ENCODE data around the gene STK39.

STK39 gene

GRCh38 chr2:168120730-168121129 is 126.7 kb downstream of the STK39 start:
- Histone ChIP-seq H3K4me3 (ENCODE audit: low read depth, low read length) (no peak overlapping the region), H3K36me3 (peaks cover 9% of the 10 kb centered on the region), H3K27ac (no peak overlapping the region), H3K27me3 (ENCODE audit: insufficient read depth, low read depth, severe bottlenecking) (no peaks in the 10 kb centered on the region), H3K9me3 (ENCODE audit: severe bottlenecking) (no peaks in the 10 kb centered on the region)
- TF ChIP-seq CTCF (IDR thresholded peaks at IDR 0.05; ENCODE audit: low read depth, low read length): no peak
- DNase-seq: no peak

DNA sequence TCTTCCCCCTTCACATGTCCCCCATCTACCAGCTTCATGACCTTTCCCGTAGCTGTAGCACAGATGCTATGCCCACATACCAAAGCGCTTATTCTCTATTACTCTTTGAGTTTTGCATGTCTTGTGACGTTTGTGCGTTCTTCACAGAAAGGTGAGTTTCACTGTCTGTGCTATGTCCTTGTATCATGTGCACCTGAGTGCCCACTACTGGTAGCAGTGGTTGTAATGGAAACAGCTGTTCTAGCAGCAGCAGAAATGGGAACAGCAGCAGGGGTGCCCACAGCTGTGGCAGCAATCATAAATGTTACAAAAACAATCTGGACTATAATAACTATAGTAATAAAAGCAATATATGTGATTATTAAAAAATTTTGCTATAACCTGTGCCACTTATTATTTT is 127.1 kb downstream of the STK39 start:
- no peaks in the 10 kb centered on the region for H3K9me3 ChIP-seq (ENCODE audit: severe bottlenecking)
- DNase-seq: no peak
- peaks cover 9% of the 10 kb centered on the region for H3K36me3 ChIP-seq
- H3K27ac ChIP-seq: no peak overlapping the region
- TF ChIP-seq CTCF (IDR thresholded peaks at IDR 0.05; ENCODE audit: low read depth, low read length): peak; percentile 18; the same call in 1 of the 2 replicates
- no peaks in the 10 kb centered on the region for H3K27me3 ChIP-seq (ENCODE audit: insufficient read depth, low read depth, severe bottlenecking)
- H3K4me3 ChIP-seq (ENCODE audit: low read depth, low read length): no peak overlapping the region

DNA sequence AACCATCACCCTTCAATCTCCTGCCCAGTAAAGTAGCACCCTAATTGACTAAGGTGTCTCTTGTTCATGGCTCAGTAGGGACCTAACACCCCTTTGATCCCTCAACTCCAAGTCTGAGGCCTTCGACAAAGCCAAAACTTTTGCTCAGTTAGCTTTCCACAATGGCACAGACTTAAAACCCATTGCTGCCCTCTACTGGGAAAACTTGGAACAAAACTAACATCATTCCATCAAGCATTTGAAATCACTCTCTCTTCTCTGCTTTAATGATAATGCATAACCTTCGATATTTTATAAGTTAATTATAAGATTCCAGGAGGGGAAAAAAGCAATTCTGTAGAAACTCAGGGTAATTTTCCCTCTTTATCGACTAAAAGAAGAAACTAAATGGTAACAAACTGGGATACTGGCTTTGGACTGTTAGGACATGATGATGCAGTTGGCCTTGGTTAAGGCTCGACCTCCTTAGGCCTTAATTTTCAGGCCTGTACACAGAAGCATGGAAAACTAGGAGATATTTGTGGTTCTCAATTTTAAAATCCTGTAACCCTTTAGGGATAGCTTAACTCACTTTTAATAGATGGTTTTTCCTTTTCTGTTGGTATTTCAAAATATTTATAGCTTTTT is 127.8 kb downstream of the STK39 start:
- DNase-seq: peak; percentile 25
- Histone ChIP-seq H3K9me3 (ENCODE audit: severe bottlenecking) (no peaks in the 10 kb centered on the region), H3K27me3 (ENCODE audit: insufficient read depth, low read depth, severe bottlenecking) (no peaks in the 10 kb centered on the region), H3K27ac (no peak overlapping the region), H3K36me3 (peaks cover 9% of the 10 kb centered on the region), H3K4me3 (ENCODE audit: low read depth, low read length) (no peak overlapping the region)
- peak; percentile 54 for TF ChIP-seq CTCF (IDR thresholded peaks at IDR 0.05; ENCODE audit: low read depth, low read length)

DNA sequence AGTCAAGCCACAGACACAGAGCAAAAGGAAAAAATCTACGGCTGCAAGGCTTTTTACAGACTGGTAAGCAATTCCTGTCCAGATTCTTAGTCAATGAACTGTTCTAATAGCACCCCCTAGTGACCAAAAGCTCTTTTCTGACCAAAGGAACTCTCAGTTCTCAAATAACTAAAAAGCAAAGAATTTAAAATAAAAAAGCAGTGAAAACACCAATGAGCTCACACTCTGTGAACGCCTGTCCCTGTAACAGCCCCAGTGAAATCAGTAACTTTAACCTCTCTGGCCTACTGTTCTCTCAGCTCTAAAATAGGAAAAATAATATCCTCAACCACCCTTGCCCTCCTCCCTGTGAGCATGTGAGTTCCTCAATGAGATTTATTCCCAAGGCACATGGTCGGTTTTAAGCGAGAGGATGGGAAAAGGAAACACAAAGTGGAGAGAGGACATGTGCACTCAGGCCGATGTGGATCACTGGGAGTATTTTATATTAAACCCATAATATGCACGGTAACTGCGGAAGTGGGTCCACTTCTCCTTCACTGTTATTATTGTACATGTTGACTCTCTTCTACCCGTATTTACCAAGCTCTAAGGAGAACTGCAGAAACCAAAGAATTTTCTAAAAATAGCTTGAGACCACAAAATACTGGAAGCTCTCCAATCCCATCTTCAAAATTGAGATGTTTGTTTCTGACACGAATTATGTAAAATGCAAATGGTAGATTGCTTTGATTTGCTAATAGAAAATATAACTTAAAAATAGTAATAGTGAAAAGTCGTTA is 128.5 kb downstream of the STK39 start:
- peak; percentile 33; the same call in 1 of the 2 replicates for TF ChIP-seq CTCF (IDR thresholded peaks at IDR 0.05; ENCODE audit: low read depth, low read length)
- H3K9me3 ChIP-seq (ENCODE audit: severe bottlenecking): no peaks in the 10 kb centered on the region
- H3K27ac ChIP-seq: no peak overlapping the region
- no peaks in the 10 kb centered on the region for H3K27me3 ChIP-seq (ENCODE audit: insufficient read depth, low read depth, severe bottlenecking)
- H3K4me3 ChIP-seq (ENCODE audit: low read depth, low read length): no peak overlapping the region
- H3K36me3 ChIP-seq: peaks cover 9% of the 10 kb centered on the region
- DNase-seq: peak; percentile 35

- no peak overlapping the region for H3K27ac ChIP-seq
- no peaks in the 10 kb centered on the region for H3K9me3 ChIP-seq (ENCODE audit: severe bottlenecking)
- no peak overlapping the region for H3K4me3 ChIP-seq (ENCODE audit: low read depth, low read length)
- no peaks in the 10 kb centered on the region for H3K27me3 ChIP-seq (ENCODE audit: insufficient read depth, low read depth, severe bottlenecking)
- DNase-seq: peak; percentile 55
- no peaks in the 10 kb centered on the region for H3K36me3 ChIP-seq
- peak; percentile 48 for TF ChIP-seq CTCF (IDR thresholded peaks at IDR 0.05; ENCODE audit: low read depth, low read length)
These were observed 130.9 kb downstream of the STK39 start for GRCh38 chr2:168116448-168116847.

Data from WERI-Rb-1 (cell line).